GM19351 (cell line): ENCODE results near the gene CEACAM5.
"Not testable (repeated sequence)": the region's sequence is repeated elsewhere in the genome, so short reads cannot be mapped to it uniquely, and the experiment has no call there.

Experiments
- ATAC-seq: cut with Tn5 transposase; IDR thresholded peaks from one replicate; pipeline ENCODE4 v1.9.1; 2021; ENCODE audit warnings: mild to moderate bottlenecking, moderate library complexity; ENCODE audit not compliant: unreplicated experiment

CEACAM5 gene

DNA sequence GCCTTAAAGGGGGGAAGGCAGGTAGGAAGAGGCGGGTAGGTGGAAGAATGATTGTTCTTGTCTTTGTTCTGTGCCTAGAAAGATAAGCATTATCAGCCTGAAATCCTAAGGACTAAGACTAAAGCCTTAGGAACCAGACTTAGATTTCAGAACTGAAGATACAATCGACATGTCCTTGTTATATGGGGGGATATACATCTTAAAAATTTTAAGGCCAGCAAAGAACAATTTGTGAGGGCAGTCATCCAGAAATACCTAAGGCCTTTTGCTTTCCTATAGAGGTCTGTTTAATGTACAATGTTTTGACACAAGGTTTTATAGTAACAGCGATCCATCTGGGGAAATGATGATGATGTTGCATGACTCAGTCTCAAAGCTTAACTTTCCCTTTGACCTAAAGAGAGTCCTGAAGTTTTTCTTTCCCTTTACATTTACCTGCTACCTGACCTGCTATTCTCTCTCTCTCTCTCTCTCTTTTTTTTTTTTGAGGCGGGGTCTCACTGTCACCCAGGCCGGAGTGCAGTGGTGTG is 26.7 kb downstream of the CEACAM5 start:
- no peak for ATAC-seq

DNA sequence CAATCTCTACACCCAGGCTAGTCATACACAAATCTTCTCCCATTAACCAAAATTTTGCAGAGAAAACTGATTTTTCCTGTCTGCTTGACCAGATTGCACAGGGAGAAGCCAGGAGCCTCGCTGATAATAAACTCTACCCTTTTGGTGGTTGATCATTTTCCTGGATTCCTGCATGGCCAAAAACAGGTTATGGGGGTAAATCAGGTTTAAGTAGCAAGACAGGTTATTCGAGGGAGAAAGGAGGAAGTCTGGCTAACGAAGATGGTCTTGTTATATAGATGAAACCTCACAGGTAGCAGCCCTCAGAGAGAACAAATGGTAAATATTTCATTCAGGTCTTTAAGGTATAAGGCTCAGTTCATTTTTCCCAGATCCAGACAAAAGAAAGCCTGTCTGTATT is 30.9 kb downstream of the CEACAM5 start:
- ATAC-seq, result no peak

GRCh38 chr19:41740415-41741243 is 32.2 kb downstream of the CEACAM5 start:
- ATAC-seq, result no peak

DNA sequence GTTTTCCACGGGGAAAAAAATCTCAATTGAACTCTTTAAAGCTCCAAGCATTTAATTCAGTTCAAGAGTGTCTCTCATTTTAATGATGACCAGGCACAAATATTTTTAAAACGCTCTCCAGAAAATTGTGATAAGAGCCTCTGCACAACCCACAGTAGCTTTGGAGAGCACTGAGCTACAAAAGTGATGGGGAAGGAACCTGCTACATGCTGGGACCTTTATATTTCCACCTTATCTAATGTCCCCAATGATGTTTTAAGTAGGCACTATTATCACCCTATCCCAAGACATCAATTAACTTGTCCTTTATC is 32.8 kb downstream of the CEACAM5 start:
- ATAC-seq, result no peak

- no peak for ATAC-seq
These were observed 36.4 kb downstream of the CEACAM5 start for GRCh38 chr19:41744850-41745249.

DNA sequence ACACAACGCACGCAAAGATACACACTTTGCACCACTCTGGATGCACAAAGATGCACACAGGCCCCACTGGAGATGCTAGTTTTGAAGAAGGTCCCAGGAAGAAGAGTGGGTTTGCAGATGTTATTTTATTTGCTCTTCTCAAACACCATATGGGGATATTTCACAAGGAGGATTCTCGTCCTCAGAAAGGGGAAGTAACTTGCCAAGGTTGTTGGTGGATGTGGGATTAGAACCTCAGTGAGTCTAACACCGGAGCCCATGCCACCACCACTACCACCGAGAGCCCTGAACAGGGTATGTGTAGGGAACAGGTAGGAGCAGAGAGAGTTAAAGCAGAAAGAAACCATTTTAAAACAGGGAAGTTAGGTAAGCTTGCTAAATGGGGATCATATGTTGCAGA is 37.3 kb downstream of the CEACAM5 start:
- ATAC-seq, result no peak

- ATAC-seq, result no peak
These were observed 38.3 kb downstream of the CEACAM5 start for GRCh38 chr19:41746593-41747227.

GRCh38 chr19:41748012-41748411 is 39.6 kb downstream of the CEACAM5 start:
- no peak for ATAC-seq

DNA sequence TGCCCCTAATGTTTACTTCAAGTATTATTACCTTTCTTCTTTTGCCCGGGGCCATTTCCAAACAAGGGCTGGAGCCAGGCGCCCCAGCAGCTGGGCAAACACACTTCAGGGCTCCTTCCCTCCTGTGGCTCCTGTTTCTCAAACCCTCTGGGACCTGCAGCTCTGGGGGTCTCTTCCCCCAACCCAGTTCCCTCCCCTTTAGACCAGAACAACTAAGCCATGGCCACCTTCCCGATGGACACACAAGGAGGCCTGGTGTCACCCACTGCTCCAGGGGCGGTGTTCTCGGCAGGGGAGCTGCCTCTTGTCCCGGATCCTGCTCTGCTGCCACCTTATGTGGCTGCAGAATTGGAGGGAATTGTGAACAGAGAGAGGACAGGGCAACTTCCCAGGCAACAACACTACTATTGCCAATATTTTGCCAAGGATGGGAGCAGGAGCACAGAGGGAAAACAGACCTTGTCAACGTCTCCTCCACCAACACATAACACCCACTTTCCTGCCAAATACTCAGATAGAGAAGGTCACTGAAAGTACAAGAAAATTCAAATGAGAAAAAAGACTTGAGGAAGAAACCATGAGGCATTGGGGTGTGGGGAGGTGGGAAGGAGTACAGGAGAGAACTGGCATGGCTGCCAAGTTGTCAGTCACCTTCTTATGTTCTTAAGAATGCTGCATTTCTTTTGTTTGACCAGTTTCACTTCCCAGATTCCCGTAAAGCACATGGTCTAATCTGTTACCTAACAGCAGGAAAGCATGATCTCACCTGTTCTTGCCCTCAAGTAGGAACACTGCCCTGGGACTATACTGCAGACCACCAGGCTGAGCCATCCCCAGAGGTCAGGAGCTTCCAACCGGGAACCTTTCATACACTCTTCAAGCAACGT is 42.1 kb downstream of the CEACAM5 start:
- ATAC-seq, result not testable (repeated sequence)

DNA sequence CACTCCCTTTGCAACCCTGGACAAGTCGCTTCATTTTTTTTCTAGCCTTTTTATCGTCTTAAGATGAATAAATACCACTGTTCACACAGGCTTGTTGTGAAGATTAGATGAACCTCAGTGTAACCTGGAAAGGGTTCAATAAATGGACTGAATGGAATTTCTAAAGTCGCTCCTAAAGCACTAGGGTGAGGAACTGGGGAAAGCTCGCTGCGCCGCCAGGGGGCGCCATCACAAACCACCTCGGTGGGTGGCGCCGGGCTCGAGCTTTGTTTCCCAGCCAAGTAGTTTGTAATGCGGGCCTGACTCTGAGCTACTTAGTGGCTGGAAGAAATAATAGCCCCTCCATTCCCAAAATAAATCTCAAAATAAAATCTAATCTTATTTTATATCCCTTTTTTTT is 44.7 kb downstream of the CEACAM5 start:
- ATAC-seq, result no peak

GRCh38 chr19:41753936-41754529 is 45.6 kb downstream of the CEACAM5 start:
- ATAC-seq, result no peak

GRCh38 chr19:41755328-41755913 is 47.0 kb downstream of the CEACAM5 start, which contains the start of gene CEACAM6:
Gene CEACAM6 (plus strand): TSS chr19:41755530. CDS start chr19:41755639, 109 bp downstream.
- no peak for ATAC-seq

DNA sequence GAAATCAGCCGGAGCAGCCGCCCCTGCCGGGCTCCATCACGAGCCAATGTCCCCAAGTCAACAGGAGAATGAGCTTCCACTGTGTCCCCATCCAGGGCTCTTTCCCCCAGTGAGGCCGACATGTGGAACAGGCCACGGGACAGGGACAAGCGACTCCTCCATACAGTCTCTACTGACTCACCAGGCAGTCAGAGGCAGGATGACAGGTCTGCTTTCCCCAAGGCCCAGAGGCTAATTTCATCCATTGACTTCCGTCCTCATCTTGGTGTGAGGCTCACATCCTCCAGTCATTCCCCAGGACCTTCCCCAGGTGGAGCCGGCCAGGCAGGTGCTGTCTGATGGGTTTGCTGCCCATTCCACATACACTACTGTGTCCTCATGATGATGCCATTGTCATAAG is 50.4 kb downstream of the CEACAM5 start:
- no peak for ATAC-seq

GRCh38 chr19:41767115-41767514 is 58.7 kb downstream of the CEACAM5 start:
- no peak for ATAC-seq

- not testable (repeated sequence) for ATAC-seq
These were observed 59.7 kb downstream of the CEACAM5 start for GRCh38 chr19:41768105-41768504.

GRCh38 chr19:41769608-41770007 is 61.2 kb downstream of the CEACAM5 start:
- no peak for ATAC-seq

DNA sequence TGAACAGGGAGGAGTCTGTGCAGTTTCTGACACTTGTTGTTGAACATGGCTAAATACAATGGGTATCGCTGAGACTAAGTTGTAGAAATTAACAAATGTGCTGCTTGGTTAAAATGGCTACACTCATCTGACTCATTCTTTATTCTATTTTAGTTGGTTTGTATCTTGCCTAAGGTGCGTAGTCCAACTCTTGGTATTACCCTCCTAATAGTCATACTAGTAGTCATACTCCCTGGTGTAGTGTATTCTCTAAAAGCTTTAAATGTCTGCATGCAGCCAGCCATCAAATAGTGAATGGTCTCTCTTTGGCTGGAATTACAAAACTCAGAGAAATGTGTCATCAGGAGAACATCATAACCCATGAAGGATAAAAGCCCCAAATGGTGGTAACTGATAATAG is 63.0 kb downstream of the CEACAM5 start:
- ATAC-seq, result no peak

- no peak for ATAC-seq
These were observed 66.1 kb downstream of the CEACAM5 start for GRCh38 chr19:41774515-41774980.

GRCh38 chr19:41776700-41777099 is 68.3 kb downstream of the CEACAM5 start:
- no peak for ATAC-seq
